ENCODE measurements around the gene KLHL6. TPM values are rescaled to one million over a fixed set of nuclear protein-coding genes. Genes with fewer than 3 reads are reported as not detected.

Gene KLHL6
- total and polyA plus RNA-seq, 2 of the 8 experiments (the other 6 are each of a cell fraction or from before 2014, with no cell fraction given), result 0.05 TPM; not detected in 1

DNA sequence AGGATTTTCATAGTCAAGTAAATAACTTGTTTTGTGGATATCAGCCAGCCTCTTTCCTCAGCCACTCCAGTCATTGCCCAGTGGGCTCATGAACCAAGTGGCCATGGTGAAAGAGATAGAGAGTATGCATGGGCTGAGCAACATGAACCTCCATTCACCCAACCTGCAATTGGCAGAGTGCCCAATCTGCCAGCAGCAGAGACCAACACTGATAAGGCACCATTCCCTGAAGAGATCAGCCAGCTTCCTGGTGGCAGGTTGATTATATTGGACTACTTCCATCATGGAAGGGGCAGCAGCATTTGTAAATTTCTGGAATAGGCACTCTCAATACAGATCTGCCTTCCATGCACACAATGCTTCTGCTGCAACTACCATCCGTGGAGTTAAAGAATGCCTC lies 116.8 kb downstream of the KLHL6 start:
- no peak overlapping the region for H3K9ac ChIP-seq (replicated peaks in 1 of 4; ENCODE audit: extremely low read depth in 1 of 4, low read depth in 3 of 4, low read length in 3 of 4)
- no peak overlapping the region for H2AK5ac ChIP-seq (ENCODE audit: low read depth, low read length)
- H2BK5ac ChIP-seq (ENCODE audit: low read depth, low read length), result no peak overlapping the region
- ChIA-PET CTCF (ENCODE audit: partially characterized antibody) (interaction anchor here (0.6 kb wide), 1 partner anchor 60 kb away, joined by 3 read pairs; no protein-coding TSS in a partner anchor), POLR2A (ENCODE audit: partially characterized antibody) (interaction anchor here (1.8 to 3.6 kb wide), 2 partner anchors 9 to 11 kb away, joined by 7 to 11 read pairs; partner anchors contain the start of gene MCF2L2)
- H4K5ac ChIP-seq (ENCODE audit: insufficient read length, low read depth, low read length), result no peak overlapping the region
- H3K18ac ChIP-seq (ENCODE audit: extremely low read depth, low read length), result no peak overlapping the region
- H3K23me2 ChIP-seq (ENCODE audit: low read depth, low read length), result peaks cover 2% of the 10 kb centered on the region; the same call in 1 of the 2 replicates
- WGBS, 2 experiments (ENCODE audit: extremely low coverage in 1 of 2, insufficient coverage in 1 of 2, insufficient read length in 1 of 2, insufficient replicate concordance in 2 of 2, low coverage in 1 of 2, low lambda C conversion rate in 2 of 2, missing lambda C conversion rate in 1 of 2), result 100% methylated on average over 1 of the region's 1 CpG; no CpG with 5 or more reads in 1 of the 2 experiments
- H3K4ac ChIP-seq (replicated peaks; ENCODE audit: insufficient read length, low read depth, low read length), result no peak overlapping the region
- H2BK120ac ChIP-seq (replicated peaks; ENCODE audit: low read depth, low read length), result no peak overlapping the region
- H3K27ac ChIP-seq (ENCODE audit: low read depth, low read length), result no peak overlapping the region
- no peak for TF ChIP-seq KDM4A (IDR thresholded peaks at IDR 0.05; ENCODE audit: low read depth, low read length, severe bottlenecking)
- TF ChIP-seq TAF1 (IDR thresholded peaks at IDR 0.05; ENCODE audit: low read depth, low read length), result no peak
- no peak for TF ChIP-seq ASH2L (IDR thresholded peaks at IDR 0.05; ENCODE audit: low read length)
- TF ChIP-seq, protein P1, sequence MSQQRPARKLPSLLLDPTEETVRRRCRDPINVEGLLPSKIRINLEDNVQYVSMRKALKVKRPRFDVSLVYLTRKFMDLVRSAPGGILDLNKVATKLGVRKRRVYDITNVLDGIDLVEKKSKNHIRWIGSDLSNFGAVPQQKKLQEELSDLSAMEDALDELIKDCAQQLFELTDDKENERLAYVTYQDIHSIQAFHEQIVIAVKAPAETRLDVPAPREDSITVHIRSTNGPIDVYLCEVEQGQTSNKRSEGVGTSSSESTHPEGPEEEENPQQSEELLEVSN (IDR thresholded peaks at IDR 0.05), result no peak
- no peak for TF ChIP-seq TBP (IDR thresholded peaks at IDR 0.05; ENCODE audit: low read depth, low read length)
- no peak for TF ChIP-seq CHD1 (IDR thresholded peaks at IDR 0.05; ENCODE audit: low read depth, low read length)
- H4K8ac ChIP-seq (ENCODE audit: extremely low read depth, insufficient read depth, low read length), result no peak overlapping the region
- DNase-seq (ENCODE audit: low read depth in 1 of 2, low spot score in 2 of 2), result peak in 1 of 2 experiments; percentile 23
- no peak overlapping the region for H3K4me2 ChIP-seq (ENCODE audit: insufficient read depth in 1 of 2, low read depth in 2 of 2, low read length in 2 of 2)
- no peaks in the 10 kb centered on the region for H4K20me1 ChIP-seq (replicated peaks in 1 of 2; ENCODE audit: control insufficient read depth in 1 of 2, insufficient read depth in 2 of 2, low read length in 2 of 2)
- H3K79me2 ChIP-seq (ENCODE audit: control insufficient read depth in 1 of 2, insufficient read depth in 2 of 2, low read length in 2 of 2), result no peaks in the 10 kb centered on the region
- no peak for FAIRE-seq
- no peak overlapping the region for H2BK15ac ChIP-seq (ENCODE audit: low read length)
- no peak overlapping the region for H2AFZ ChIP-seq (ENCODE audit: low read length)
- no peaks in the 10 kb centered on the region for H3K79me1 ChIP-seq (ENCODE audit: low read depth, low read length)
- no peaks in the 10 kb centered on the region for H3K36me3 ChIP-seq (ENCODE audit: control insufficient read depth in 2 of 4, insufficient read depth in 4 of 4, low read length in 3 of 4)
- H3K9me3 ChIP-seq (ENCODE audit: insufficient read depth in 2 of 2, low read depth in 1 of 2, low read length in 1 of 2), result no peaks in the 10 kb centered on the region
- no peak overlapping the region for H3K4me3 ChIP-seq (ENCODE audit: extremely low read depth in 1 of 4, insufficient read depth in 2 of 4, low read depth in 3 of 4, low read length in 4 of 4)
- H3K56ac ChIP-seq (replicated peaks; ENCODE audit: insufficient read length, low read depth, low read length), result no peak overlapping the region
- H3K14ac ChIP-seq (ENCODE audit: insufficient read length), result no peak overlapping the region
- no peak overlapping the region for H4K91ac ChIP-seq (replicated peaks; ENCODE audit: insufficient read length, low read length)
- 0 out of 2 replicates have a peak overlapping the region, but pooled peaks have one; percentile 50 for H2BK20ac ChIP-seq (ENCODE audit: low read length)
- H2BK12ac ChIP-seq (ENCODE audit: low read depth, low read length), result peak overlapping the region; percentile 68; the same call in 1 of the 2 replicates
- H3K4me1 ChIP-seq (replicated peaks in 1 of 4; ENCODE audit: control insufficient read depth in 3 of 4, insufficient read depth in 4 of 4, low read length in 3 of 4), result peaks cover 7 to 26% (median 20%) of the 10 kb centered on the region in 4 experiments; a peak in 6 of 7 replicates
- no peak overlapping the region for H3K23ac ChIP-seq (ENCODE audit: insufficient read length)
- no peaks in the 10 kb centered on the region; a peak in 1 of 7 replicates for H3K27me3 ChIP-seq (replicated peaks in 1 of 4; ENCODE audit: control insufficient read depth in 3 of 4, extremely low read depth in 1 of 4, insufficient read depth in 3 of 4, low read length in 3 of 4)
